ENCODE data around the gene PRG3. TPM values are rescaled to one million over a fixed set of nuclear protein-coding genes. Genes with fewer than 3 reads are reported as not detected.

PRG3 gene
- total and polyA plus RNA-seq, 7 donors: not detected

DNA sequence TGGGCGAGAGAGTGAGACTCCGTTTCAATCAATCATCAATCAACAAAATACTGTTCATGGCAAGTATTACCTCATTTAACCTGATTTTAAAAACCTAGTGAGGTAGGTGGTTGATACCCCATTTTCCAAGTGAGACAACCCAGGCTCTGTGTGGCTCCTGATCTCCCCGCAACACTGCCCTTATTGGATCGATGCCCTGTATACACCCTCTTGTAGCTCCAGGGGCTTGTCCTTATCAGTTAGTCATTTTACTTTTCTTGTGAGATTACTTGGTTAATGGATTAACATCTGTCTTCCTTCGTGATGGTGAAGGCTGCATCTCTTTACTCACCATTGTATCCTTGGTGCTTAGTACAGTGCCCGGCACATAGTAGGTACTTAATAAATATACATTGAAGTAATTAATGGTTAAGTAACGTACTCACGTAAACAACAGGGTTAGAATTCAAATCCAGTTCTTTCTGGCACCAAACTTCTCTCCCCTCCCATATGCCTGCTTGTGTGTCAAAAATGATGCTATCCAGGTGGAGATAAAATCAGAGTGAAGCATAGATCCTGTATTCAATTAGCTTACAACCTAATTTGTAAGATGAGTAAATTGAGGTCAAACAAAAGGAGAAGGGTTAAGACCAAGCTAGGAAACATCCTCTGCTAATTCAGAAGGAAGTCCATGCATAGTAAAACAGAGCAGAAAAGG lies 11.3 kb upstream of the PRG3 start:
- no peaks in the 10 kb centered on the region for H3K36me3 ChIP-seq (ENCODE audit: insufficient read depth in 1 of 2, low read depth in 1 of 2)
- WGBS, 3 donors: 77 to 93% (median 81%) methylated on average over 8 of the region's 8 CpGs
- no peak overlapping the region for H3K4me3 ChIP-seq
- intact Hi-C loops (cut with DNase I): no loop called here
- TF ChIP-seq, protein P1, sequence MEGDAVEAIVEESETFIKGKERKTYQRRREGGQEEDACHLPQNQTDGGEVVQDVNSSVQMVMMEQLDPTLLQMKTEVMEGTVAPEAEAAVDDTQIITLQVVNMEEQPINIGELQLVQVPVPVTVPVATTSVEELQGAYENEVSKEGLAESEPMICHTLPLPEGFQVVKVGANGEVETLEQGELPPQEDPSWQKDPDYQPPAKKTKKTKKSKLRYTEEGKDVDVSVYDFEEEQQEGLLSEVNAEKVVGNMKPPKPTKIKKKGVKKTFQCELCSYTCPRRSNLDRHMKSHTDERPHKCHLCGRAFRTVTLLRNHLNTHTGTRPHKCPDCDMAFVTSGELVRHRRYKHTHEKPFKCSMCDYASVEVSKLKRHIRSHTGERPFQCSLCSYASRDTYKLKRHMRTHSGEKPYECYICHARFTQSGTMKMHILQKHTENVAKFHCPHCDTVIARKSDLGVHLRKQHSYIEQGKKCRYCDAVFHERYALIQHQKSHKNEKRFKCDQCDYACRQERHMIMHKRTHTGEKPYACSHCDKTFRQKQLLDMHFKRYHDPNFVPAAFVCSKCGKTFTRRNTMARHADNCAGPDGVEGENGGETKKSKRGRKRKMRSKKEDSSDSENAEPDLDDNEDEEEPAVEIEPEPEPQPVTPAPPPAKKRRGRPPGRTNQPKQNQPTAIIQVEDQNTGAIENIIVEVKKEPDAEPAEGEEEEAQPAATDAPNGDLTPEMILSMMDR (IDR thresholded peaks at IDR 0.05): no peak
- H3K27me3 ChIP-seq (ENCODE audit: insufficient read depth in 3 of 3, low read length in 2 of 3): peaks cover 0 to 3% (median 2%) of the 10 kb centered on the region in 3 donors
- DNase-seq (no peak), ATAC-seq (no peak)
- no peaks in the 10 kb centered on the region for H3K4me1 ChIP-seq
- no peak overlapping the region for H3K27ac ChIP-seq
- H3K9me3 ChIP-seq: no peaks in the 10 kb centered on the region

DNA sequence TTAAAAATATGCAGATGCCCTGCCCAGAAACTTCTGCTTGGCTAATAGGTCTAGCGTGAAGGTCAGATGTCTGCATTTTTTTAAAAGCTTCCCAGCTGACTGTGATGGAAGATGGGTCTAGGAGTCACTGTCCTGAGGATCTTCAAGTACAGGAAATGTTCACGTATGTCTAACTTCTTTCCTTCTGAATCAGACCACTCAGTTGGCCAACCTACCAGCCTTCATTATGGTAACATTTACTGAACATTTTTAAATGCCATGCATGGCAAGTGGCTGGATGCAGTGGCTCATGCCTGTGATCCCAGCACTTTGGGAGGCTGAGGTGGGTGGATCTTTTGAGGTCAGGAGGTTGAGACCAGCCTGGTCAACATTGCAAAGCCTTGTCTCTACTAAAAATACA lies 10.6 kb upstream of the PRG3 start:
- H3K36me3 ChIP-seq (ENCODE audit: insufficient read depth in 1 of 2, low read depth in 1 of 2): no peaks in the 10 kb centered on the region

DNA sequence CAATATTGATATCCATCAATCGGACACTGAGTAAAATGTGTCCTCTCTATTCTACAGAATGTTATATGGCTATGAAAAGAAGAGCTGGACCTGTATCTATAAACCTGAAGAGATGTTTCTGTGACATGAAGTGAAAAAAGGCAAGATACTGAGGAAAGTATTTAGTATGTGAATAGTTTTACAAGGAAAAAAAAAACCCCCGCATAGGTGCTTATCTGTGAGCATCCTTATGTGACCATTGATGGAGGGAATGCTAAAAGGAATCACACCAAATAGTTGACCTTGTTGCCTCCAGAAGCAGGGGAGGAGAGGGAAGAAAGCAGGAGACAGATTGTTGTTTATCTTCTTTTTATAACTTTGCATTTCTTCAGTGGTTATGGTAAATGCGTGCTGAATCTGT lies 10.2 kb upstream of the PRG3 start:
- H3K36me3 ChIP-seq (ENCODE audit: insufficient read depth in 1 of 2, low read depth in 1 of 2): no peaks in the 10 kb centered on the region
- ATAC-seq (no peak), DNase-seq (no peak)
- intact Hi-C loops (cut with DNase I): no loop called here
- peaks cover 0 to 2% (median 0%) of the 10 kb centered on the region in 3 donors for H3K27me3 ChIP-seq (ENCODE audit: insufficient read depth in 3 of 3, low read length in 2 of 3)
- TF ChIP-seq, protein P1 (IDR thresholded peaks at IDR 0.05): no peak
- no peaks in the 10 kb centered on the region for H3K9me3 ChIP-seq
- peaks cover 6% of the 10 kb centered on the region for H3K4me1 ChIP-seq
- 78 to 91% (median 91%) methylated on average over 3 of the region's 3 CpGs for WGBS, 3 donors
- H3K4me3 ChIP-seq: no peak overlapping the region
- H3K27ac ChIP-seq: no peak overlapping the region

More for the DNA sequence above, 10.6 kb upstream of the PRG3 start:
- Histone ChIP-seq H3K4me1 (peaks cover 2% of the 10 kb centered on the region), H3K27ac (no peak overlapping the region), H3K4me3 (no peak overlapping the region), H3K27me3 (ENCODE audit: insufficient read depth in 3 of 3, low read length in 2 of 3) (peaks cover 0 to 3% (median 2%) of the 10 kb centered on the region in 3 donors), H3K9me3 (no peaks in the 10 kb centered on the region)
- DNase-seq (no peak), ATAC-seq (no peak)
- 48 to 75% (median 58%) methylated on average over 2 of the region's 2 CpGs for WGBS, 3 donors
- TF ChIP-seq, protein P1 (IDR thresholded peaks at IDR 0.05): no peak
- intact Hi-C loops (cut with DNase I): no loop called here

DNA sequence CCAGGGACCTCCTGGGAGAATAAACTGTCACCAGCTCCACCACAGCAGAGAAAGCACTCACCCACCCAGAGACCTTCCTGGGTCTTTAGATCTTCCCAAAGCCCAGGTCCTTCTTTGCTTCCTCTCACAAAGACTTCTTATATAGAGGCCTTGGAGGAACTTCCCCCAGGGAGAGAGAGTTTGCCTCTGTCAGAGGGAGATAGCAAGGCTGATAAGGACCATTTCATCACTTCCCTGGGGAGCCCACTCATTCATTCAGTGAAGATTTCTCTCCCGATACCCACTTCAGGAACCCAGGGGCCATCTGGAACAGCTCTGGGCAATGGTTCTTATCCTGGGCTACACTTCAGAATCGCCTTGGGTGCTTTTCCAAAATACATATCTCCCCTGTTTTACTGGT lies 9.6 kb upstream of the PRG3 start, which contains the start of gene PRG2:
PRG2 (minus strand) TSS at position 116 of the 400 bp plus-strand sequence. CDS start 706 bp downstream, outside the sequence.
- intact Hi-C loops (cut with DNase I): no loop called here
- H3K4me1 ChIP-seq: peaks cover 10% of the 10 kb centered on the region
- H3K27ac ChIP-seq: no peak within 1 kb of the TSS
- H3K9me3 ChIP-seq: no peaks in the 10 kb centered on the region
- no peaks in the 10 kb centered on the region for H3K36me3 ChIP-seq (ENCODE audit: insufficient read depth in 1 of 2, low read depth in 1 of 2)
- TF ChIP-seq, protein P1 (IDR thresholded peaks at IDR 0.05): no peak
- 58 to 75% (median 66%) methylated on average over 2 of the region's 2 CpGs for WGBS, 3 donors
- no peak within 1 kb of the TSS for H3K4me3 ChIP-seq
- ATAC-seq (no peak), DNase-seq (no peak)
- peaks cover 0 to 2% (median 0%) of the 10 kb centered on the region in 3 donors for H3K27me3 ChIP-seq (ENCODE audit: insufficient read depth in 3 of 3, low read length in 2 of 3)
